Measurements from ENCODE around the gene UBE2H.

DNA sequence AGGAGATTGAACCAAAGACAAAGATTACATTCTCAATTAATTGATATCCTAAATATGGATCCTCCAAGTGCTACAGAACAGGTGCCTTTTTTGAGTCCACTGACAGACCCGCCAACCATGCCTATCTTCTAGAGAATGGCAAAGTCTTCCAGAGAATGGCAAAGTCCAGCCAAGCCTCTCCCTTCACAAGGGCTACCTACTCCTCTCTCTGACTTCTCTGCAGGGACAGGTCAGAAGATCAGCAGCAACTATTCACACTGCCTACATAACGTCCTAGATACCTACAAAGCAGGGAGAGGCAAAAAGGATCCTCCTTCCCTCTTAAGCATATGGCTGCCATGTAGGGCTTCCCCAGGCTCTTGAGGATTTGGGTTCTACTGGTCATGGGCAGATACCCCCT lies 12.4 kb downstream of the UBE2H start:
- TF ChIP-seq, protein P1, sequence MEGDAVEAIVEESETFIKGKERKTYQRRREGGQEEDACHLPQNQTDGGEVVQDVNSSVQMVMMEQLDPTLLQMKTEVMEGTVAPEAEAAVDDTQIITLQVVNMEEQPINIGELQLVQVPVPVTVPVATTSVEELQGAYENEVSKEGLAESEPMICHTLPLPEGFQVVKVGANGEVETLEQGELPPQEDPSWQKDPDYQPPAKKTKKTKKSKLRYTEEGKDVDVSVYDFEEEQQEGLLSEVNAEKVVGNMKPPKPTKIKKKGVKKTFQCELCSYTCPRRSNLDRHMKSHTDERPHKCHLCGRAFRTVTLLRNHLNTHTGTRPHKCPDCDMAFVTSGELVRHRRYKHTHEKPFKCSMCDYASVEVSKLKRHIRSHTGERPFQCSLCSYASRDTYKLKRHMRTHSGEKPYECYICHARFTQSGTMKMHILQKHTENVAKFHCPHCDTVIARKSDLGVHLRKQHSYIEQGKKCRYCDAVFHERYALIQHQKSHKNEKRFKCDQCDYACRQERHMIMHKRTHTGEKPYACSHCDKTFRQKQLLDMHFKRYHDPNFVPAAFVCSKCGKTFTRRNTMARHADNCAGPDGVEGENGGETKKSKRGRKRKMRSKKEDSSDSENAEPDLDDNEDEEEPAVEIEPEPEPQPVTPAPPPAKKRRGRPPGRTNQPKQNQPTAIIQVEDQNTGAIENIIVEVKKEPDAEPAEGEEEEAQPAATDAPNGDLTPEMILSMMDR (IDR thresholded peaks at IDR 0.05) = no peak
- TF ChIP-seq POLR2A (IDR thresholded peaks at IDR 0.05) (no peak), POLR2AphosphoS5 (IDR thresholded peaks at IDR 0.05; ENCODE audit: insufficient read depth in 1 of 2, low read depth in 1 of 2) (no peak)
